HuH-7 (cell line): ENCODE results near the gene CYP4F11.
"Not testable (repeated sequence)": the region's sequence is repeated elsewhere in the genome, so short reads cannot be mapped to it uniquely, and the experiment has no call there.

Experiments used
- DNase-seq: peaks from one replicate; pipeline ENCODE4 v3.0.0; 2011; ENCODE audit warnings: low spot score

The CYP4F11 gene

GRCh38 chr19:15874821-15875474 is 59.4 kb downstream of the CYP4F11 start:
- DNase-seq: no peak

DNA sequence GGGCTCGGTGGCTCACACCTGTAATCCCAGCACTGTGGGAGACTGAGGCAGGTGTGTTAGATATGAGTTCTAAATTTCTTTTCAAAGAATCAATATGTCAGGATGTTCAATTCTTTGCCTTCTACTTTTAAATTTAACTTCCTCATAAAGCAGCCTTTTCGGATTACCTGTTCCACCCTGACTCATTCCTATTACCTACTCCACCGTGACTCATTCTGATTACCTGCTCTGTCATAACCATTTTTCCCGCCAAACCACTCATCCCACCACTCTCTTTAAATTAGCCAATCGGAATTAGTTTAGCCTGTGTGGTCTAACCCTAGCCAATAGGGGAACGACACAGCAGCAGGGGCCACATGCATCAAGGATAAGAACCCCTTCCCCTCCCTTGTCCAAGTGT is 60.6 kb downstream of the CYP4F11 start:
- not testable (repeated sequence) for DNase-seq

- DNase-seq: no peak
Measured at GRCh38 chr19:15871570-15871969, 62.8 kb downstream of the CYP4F11 start.

DNA sequence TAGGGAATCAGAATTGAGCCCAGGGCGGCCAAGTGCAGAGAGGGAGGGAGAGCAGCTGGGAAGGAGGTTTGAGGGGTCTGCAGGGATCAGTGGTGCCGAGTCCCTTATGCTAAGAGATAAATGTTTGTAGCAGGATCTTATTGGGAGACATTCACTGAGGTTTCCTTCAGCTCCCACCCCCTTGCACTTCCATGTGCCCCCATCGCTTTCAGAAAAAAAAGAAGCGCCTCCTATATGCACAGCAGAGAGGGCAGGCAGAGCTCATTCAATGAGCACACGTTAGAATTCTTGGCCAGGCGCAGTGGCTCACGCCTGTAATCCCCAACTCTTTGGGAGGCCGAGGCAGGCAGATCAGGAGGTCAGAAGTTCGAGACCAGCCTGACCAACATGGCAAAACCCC is 64.5 kb downstream of the CYP4F11 start:
- no peak for DNase-seq

- DNase-seq: peak; percentile 84
Measured at GRCh38 chr19:15869109-15869555, 65.2 kb downstream of the CYP4F11 start.

GRCh38 chr19:15866636-15867035 is 67.7 kb downstream of the CYP4F11 start:
- DNase-seq: no peak

- no peak for DNase-seq
Measured at GRCh38 chr19:15864824-15865223, 69.5 kb downstream of the CYP4F11 start.

GRCh38 chr19:15863272-15863671 is 71.1 kb downstream of the CYP4F11 start:
- DNase-seq: no peak

DNA sequence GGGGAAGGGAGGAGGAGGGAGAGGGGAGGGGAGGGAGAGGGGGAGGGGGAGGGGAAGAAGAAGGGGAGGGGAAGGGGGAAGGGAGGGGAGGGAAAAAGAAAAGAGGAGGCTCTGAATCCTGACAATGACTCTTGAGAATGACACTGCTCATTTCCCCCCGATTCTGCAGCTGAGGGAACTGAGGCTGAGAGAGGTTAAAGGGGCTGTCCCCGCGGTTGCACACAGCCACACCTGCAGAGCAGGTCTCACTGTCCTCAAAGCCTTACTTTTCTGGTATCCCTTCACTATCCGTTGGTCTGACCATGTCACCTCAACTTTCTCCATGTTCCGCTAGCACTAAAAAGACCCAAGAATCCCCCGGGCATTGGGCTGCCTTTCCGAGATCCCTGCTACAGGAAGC is 71.9 kb downstream of the CYP4F11 start:
- no peak for DNase-seq
